Neural crest cell (in vitro differentiated cells): Measurements from ENCODE around the gene TOX3. TPM values are rescaled to one million over a fixed set of nuclear protein-coding genes. Genes with fewer than 3 reads are reported as not detected.

ENCODE experiments used
- DNase-seq: peaks from one replicate; pipeline ENCODE4 v3.0.0; 2021; ENCODE audit warnings: low read depth, mixed read lengths, low spot score
- H3K27ac Mint-ChIP-seq: one replicate; pipeline ENCODE4 v1.8.0; 2021; ENCODE audit warnings: mild to moderate bottlenecking, mixed read lengths; ENCODE audit not compliant: unreplicated experiment
- H3K27me3 Mint-ChIP-seq: 2 replicates; pipeline ENCODE4 v1.8.0; 2021; ENCODE audit warnings: low read depth, mild to moderate bottlenecking, mixed read lengths
- H3K36me3 Mint-ChIP-seq: 2 replicates; pipeline ENCODE4 v1.8.0; 2021; ENCODE audit warnings: low read depth, mild to moderate bottlenecking, mixed read lengths
- H3K4me1 Mint-ChIP-seq: 2 replicates; pipeline ENCODE4 v1.8.0; 2021; ENCODE audit warnings: mixed read lengths
- H3K4me3 Mint-ChIP-seq: one replicate; pipeline ENCODE4 v1.8.0; 2021; ENCODE audit warnings: mild to moderate bottlenecking, mixed read lengths
- H3K9me3 Mint-ChIP-seq: 2 replicates; pipeline ENCODE4 v1.8.0; 2021; ENCODE audit warnings: mixed read lengths
- CTCF ChIP-seq: fragments of 200-600 bp; sonication (generic); conservative IDR thresholded peaks from 2 replicates; pipeline ENCODE4 v1.5.0; 2021; ENCODE audit warnings: antibody characterized with exemption, mild to moderate bottlenecking
- total RNA-seq: library from RNA; stranded (reverse); gene quantifications from 2 replicates; pipeline ENCODE4 v1.2.1, GENCODE V29; 2021

TOX3 gene
- total RNA-seq, 1 donor from 2014 or later: 37.5 TPM

GRCh38 chr16:52474679-52475078, 72.3 kb downstream of the TOX3 start:
- peaks cover 8% of the 10 kb centered on the region for H3K4me1 Mint-ChIP-seq
- peaks cover 27% of the 10 kb centered on the region for H3K36me3 Mint-ChIP-seq
- no peak for DNase-seq
- no peak overlapping the region for H3K4me3 Mint-ChIP-seq
- H3K27ac Mint-ChIP-seq: no peak overlapping the region
- no peak for TF ChIP-seq CTCF
- H3K27me3 Mint-ChIP-seq: no peaks in the 10 kb centered on the region
- peaks cover 9% of the 10 kb centered on the region for H3K9me3 Mint-ChIP-seq

DNA sequence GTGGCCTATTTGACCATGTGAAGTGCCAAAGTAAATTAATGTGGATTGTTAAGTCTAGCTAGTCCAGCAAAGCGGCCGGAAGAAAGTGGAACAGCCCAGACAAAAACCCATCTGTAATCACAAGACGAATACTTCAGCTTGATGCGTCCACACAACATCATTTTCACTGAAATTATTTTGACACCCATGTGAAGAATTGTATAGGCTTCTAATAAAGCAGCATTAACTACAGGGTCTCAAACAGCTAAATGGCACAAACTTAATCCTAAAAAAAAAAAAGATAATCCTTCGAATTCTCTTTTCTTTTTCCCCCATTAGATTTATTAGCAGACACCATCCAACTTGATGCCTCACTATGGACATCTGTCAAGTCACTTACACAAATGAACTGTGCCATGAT, 73.8 kb downstream of the TOX3 start:
- no peak for TF ChIP-seq CTCF
- no peak for DNase-seq
- Mint-ChIP-seq H3K9me3 (peaks cover 9% of the 10 kb centered on the region), H3K27me3 (no peaks in the 10 kb centered on the region), H3K27ac (peak overlapping the region; percentile 88), H3K36me3 (peaks cover 22% of the 10 kb centered on the region), H3K4me1 (peaks cover 8% of the 10 kb centered on the region), H3K4me3 (no peak overlapping the region)

DNA sequence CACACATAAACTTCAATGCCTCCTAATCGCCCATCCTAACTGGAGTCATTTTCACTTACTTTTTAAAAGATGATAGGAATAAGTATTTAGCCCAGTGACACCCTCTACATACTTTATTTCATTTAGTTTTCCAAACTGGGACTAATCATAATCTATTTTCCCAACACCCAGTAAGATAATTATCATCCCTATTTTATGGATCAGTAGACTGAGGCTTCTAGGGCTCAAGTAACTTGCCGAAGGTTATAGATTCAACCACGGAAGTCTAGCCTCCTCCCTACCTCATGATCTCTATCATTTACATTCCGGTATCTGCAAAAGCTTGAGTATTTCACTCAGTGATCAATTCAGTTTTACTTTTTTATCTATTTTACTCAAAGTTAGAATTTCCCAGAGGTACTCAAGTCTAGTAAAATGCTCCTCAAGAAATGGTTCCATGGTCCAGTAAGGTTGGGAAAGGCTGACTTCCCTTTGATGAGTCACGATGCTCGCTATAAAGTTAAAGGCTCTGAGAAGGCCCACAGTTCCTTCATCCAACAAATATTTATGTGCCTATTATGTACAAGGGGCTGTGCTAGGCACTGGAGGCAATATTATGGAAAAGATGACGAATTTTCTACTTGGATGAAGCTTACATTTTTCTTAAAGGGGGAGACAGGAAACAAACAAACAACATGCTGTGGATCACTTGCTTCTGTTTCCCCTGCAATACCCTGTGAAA, 75.1 kb downstream of the TOX3 start:
- Mint-ChIP-seq H3K4me1 (peaks cover 18% of the 10 kb centered on the region), H3K4me3 (no peak overlapping the region), H3K27me3 (no peaks in the 10 kb centered on the region), H3K9me3 (peaks cover 9% of the 10 kb centered on the region), H3K27ac (no peak overlapping the region), H3K36me3 (peaks cover 22% of the 10 kb centered on the region)
- no peak for DNase-seq
- TF ChIP-seq CTCF: no peak

DNA sequence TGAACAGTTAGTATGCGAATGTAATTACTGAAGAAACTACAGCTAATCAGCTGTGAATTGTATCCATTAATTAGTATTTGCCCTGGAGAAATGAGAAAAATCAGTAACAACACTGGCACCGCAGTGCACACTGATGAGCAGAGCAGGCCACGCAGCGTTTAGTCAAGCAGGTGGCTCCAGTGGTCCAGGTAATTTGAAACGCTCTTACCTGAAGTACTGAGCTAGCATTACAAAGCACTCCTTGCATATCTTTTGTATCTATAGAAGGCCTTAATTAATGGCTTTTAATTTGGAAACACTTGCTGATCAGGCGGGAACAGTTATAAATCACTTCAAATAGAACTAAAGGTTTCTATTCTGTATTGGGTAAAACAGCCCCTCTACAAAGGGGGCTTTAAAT, 76.4 kb downstream of the TOX3 start:
- no peak overlapping the region for H3K4me3 Mint-ChIP-seq
- no peak for TF ChIP-seq CTCF
- H3K4me1 Mint-ChIP-seq: peaks cover 13% of the 10 kb centered on the region
- H3K36me3 Mint-ChIP-seq: peaks cover 22% of the 10 kb centered on the region
- peaks cover 9% of the 10 kb centered on the region for H3K9me3 Mint-ChIP-seq
- no peak overlapping the region for H3K27ac Mint-ChIP-seq
- no peaks in the 10 kb centered on the region for H3K27me3 Mint-ChIP-seq
- DNase-seq: no peak

GRCh38 chr16:52469775-52470174, 77.2 kb downstream of the TOX3 start:
- H3K4me3 Mint-ChIP-seq: no peak overlapping the region
- TF ChIP-seq CTCF: no peak

More at GRCh38 chr16:52469775-52470174, 77.2 kb downstream of the TOX3 start:
- DNase-seq: no peak
- peaks cover 18% of the 10 kb centered on the region for H3K36me3 Mint-ChIP-seq
- peaks cover 6% of the 10 kb centered on the region for H3K9me3 Mint-ChIP-seq
- H3K4me1 Mint-ChIP-seq: peaks cover 13% of the 10 kb centered on the region
- no peaks in the 10 kb centered on the region for H3K27me3 Mint-ChIP-seq
- H3K27ac Mint-ChIP-seq: no peak overlapping the region
